Endothelial cell (in vitro differentiated cells): Measurements from ENCODE around the gene WRNIP1. TPM values are rescaled to one million over a fixed set of nuclear protein-coding genes. Genes with fewer than 3 reads are reported as not detected.

ENCODE experiments used
- DNase-seq: peaks from one replicate; pipeline ENCODE4 v3.0.0; 2021; ENCODE audit warnings: low spot score
- H3K27ac Mint-ChIP-seq: one replicate; pipeline ENCODE4 v1.8.0; 2021; ENCODE audit warnings: mixed read lengths, inconsistent platforms; ENCODE audit not compliant: unreplicated experiment
- H3K27me3 Mint-ChIP-seq: one replicate; pipeline ENCODE4 v1.8.0; 2021; ENCODE audit warnings: mild to moderate bottlenecking, moderate library complexity, mixed read lengths, inconsistent platforms; ENCODE audit not compliant: unreplicated experiment
- H3K36me3 Mint-ChIP-seq: one replicate; pipeline ENCODE4 v1.8.0; 2021; ENCODE audit warnings: mild to moderate bottlenecking, low read depth, mixed read lengths, inconsistent platforms; ENCODE audit not compliant: unreplicated experiment
- H3K4me1 Mint-ChIP-seq: one replicate; pipeline ENCODE4 v1.8.0; 2021; ENCODE audit warnings: mild to moderate bottlenecking, mixed read lengths, inconsistent platforms; ENCODE audit not compliant: unreplicated experiment
- H3K4me3 Mint-ChIP-seq: one replicate; pipeline ENCODE4 v1.8.0; 2021; ENCODE audit warnings: mild to moderate bottlenecking, mixed read lengths, inconsistent platforms; ENCODE audit not compliant: unreplicated experiment
- H3K9me3 Mint-ChIP-seq: one replicate; pipeline ENCODE4 v1.8.0; 2021; ENCODE audit warnings: mixed read lengths, inconsistent platforms; ENCODE audit not compliant: unreplicated experiment
- CTCF ChIP-seq: fragments of 200-600 bp; sonication (generic); IDR thresholded peaks from one replicate; pipeline ENCODE4 v1.5.0; 2021; ENCODE audit warnings: antibody characterized with exemption; ENCODE audit not compliant: unreplicated experiment
- total RNA-seq: library from RNA; stranded (reverse); fragmentation: NEBNext Ultra II Directional; extraction: Animal tissue kit (Norgen Biotek cat#: 25700); gene quantifications from one replicate; pipeline ENCODE4 v1.2.1, GENCODE V29; 2021; ENCODE audit not compliant: unreplicated experiment

Gene WRNIP1
- total RNA-seq, 1 donor from 2014 or later: 48.6 TPM

- Mint-ChIP-seq H3K27ac (peak overlapping the region; percentile 70), H3K27me3 (peaks cover 8% of the 10 kb centered on the region), H3K9me3 (no peaks in the 10 kb centered on the region), H3K36me3 (peaks cover 6% of the 10 kb centered on the region), H3K4me3 (peak overlapping the region; percentile 98), H3K4me1 (peaks cover 36% of the 10 kb centered on the region)
- DNase-seq: peak; percentile 47
- no peak for TF ChIP-seq CTCF
Observed at GRCh38 chr6:2765896-2766766, 938 bp downstream of the WRNIP1 start.

DNA sequence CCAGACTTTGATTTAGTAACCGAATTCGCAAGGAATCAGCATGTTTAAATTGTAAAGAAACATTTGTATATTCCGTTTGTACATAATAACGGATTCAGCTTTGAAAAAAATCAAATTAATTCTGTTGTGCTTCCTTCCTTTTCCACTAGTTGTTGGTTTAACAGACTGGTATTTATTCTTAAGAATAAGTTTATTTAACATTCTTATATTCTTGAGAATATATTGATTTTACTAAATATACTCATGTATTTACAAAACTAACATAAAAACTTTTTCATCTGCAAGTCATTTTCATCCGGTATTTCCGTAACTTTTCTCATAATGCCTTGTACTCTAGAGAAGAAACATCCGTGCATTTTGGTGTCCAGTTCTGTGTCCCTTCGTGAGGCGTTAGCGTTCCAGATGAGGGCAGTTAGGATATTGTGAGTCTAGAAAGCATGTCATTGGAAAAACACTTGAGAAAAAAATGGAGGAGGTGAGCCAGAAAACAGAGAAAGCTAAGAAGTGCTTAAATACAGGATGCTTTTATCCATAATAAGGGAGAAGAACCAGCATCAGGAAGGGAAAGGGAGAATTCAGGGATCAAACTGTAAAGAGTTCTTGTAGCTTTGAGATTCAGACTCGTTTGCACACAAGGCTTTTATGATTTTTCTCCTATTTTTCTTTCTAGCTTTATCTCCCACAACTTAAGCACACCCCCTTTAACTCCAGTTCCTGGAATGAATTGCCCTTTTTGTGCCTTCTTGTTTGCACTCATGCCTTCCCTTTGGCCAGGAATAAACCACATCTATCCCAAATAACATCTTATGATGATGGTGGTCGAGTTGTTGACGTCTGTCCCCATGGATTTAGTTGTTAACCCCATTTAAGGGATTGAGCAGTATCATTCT, 1.8 kb downstream of the WRNIP1 start:
- Mint-ChIP-seq H3K9me3 (no peaks in the 10 kb centered on the region), H3K4me3 (peak overlapping the region; percentile 98), H3K4me1 (peaks cover 37% of the 10 kb centered on the region), H3K27ac (peak overlapping the region; percentile 70), H3K27me3 (peaks cover 8% of the 10 kb centered on the region), H3K36me3 (peaks cover 6% of the 10 kb centered on the region)
- no peak for DNase-seq
- TF ChIP-seq CTCF: no peak

GRCh38 chr6:2767657-2768524, 2.7 kb downstream of the WRNIP1 start:
- Mint-ChIP-seq H3K27ac (no peak overlapping the region), H3K27me3 (peaks cover 8% of the 10 kb centered on the region), H3K4me3 (peak overlapping the region; percentile 98), H3K36me3 (peaks cover under 1% of the 10 kb centered on the region), H3K9me3 (no peaks in the 10 kb centered on the region), H3K4me1 (peaks cover 37% of the 10 kb centered on the region)
- no peak for DNase-seq
- no peak for TF ChIP-seq CTCF

DNA sequence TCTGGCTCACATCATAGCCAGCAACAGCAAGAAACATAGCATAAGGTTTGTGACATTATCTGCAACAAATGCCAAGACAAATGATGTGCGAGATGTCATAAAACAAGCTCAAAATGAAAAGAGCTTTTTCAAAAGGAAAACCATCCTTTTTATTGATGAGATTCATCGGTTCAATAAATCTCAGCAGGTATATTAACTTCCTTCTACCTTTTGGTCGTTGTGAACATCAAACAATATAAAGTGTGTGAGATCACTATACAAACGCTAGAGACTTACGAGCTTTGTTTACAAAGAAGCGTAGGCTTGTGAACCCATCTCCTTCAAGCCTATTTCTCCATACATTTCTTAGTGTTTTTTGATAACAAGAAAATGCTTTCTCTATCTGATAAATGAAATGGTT, 3.5 kb downstream of the WRNIP1 start:
- peaks cover 37% of the 10 kb centered on the region for H3K4me1 Mint-ChIP-seq
- peaks cover 5% of the 10 kb centered on the region for H3K36me3 Mint-ChIP-seq
- no peak for TF ChIP-seq CTCF
- peak overlapping the region; percentile 79 for H3K4me3 Mint-ChIP-seq
- H3K27ac Mint-ChIP-seq: no peak overlapping the region
- peaks cover 8% of the 10 kb centered on the region for H3K27me3 Mint-ChIP-seq
- no peak for DNase-seq
- H3K9me3 Mint-ChIP-seq: no peaks in the 10 kb centered on the region
